ENCODE measurements around the gene TXNL4B.

DNA sequence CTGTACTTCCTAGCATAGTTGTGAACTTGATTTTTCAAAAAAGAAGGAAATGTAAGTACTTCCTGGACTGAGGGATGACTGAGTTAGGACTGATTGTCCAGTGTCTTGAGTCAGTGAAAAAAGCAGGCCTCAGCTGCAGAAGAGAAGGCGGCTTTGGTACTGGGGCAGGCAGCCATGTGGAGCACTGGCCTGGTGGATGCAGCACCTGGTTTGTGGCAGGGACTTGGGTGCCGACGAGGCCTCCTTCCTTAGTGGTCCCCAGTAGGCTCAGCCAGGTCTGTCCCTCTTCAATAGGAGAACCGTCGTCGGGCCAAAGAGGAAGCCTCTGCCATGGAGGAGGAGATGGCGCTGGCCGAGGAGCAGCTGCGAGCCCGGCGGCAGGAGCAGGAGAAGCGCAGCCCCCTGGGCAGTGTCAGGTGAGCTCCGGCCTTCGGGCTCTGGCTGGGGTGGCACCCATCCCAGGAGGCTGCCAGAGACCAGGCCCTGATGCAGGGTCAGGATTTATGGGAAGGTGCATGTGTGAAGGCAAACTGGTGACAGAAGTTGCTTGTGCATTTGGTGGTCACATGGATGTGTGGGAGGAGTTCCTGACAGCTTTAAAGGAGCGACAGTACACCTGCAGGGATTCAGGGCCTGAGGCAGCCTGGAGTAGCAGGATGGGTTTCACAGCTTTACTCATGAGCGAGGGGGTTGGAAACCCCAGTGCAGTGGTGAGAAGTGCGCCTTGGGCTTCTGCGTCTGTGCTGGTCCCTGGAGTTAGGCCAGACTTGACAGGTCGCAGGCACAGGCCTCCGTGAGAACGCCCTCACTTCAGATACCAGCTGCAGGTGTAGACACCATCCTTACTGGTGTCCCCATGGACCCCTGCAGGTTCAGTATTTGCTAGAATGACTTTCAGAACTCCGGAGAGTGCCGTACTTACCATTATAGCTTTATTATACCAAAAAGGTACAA lies 17.5 kb upstream of the TXNL4B start:
- TF ChIP-seq, protein P1, sequence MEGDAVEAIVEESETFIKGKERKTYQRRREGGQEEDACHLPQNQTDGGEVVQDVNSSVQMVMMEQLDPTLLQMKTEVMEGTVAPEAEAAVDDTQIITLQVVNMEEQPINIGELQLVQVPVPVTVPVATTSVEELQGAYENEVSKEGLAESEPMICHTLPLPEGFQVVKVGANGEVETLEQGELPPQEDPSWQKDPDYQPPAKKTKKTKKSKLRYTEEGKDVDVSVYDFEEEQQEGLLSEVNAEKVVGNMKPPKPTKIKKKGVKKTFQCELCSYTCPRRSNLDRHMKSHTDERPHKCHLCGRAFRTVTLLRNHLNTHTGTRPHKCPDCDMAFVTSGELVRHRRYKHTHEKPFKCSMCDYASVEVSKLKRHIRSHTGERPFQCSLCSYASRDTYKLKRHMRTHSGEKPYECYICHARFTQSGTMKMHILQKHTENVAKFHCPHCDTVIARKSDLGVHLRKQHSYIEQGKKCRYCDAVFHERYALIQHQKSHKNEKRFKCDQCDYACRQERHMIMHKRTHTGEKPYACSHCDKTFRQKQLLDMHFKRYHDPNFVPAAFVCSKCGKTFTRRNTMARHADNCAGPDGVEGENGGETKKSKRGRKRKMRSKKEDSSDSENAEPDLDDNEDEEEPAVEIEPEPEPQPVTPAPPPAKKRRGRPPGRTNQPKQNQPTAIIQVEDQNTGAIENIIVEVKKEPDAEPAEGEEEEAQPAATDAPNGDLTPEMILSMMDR (IDR thresholded peaks at IDR 0.05) = no peak
- TF ChIP-seq ZFX (IDR thresholded peaks at IDR 0.05; ENCODE audit: borderline replicate concordance) = no peak

Measured in 22Rv1 (cell line).